ENCODE data around the gene ZNF8.

DNA sequence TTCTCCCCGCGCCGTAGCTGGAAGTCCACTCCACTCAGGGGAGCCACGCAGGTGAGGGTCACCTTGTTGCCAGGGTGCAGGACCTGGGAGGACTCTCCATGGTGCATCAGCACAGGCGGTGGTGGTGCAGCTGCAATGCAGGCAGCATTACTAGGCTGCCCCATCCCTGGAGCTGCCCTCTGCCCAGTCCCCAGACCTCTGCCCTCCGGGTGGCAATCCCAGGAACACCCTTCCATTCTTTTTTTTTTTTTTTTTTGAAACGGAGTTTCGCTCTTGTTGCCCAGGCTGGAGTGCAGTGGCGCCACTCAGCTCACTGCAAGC is 72.8 kb downstream of the ZNF8 start:
- TF ChIP-seq POLR2A (IDR thresholded peaks at IDR 0.05; ENCODE audit: low read depth, low read length) = no peak
- no peak for TF ChIP-seq CTCF (conservative IDR thresholded peaks at IDR 0.05; ENCODE audit: low read depth, low read length)
- no peak for TF ChIP-seq RAD21 (IDR thresholded peaks at IDR 0.05; ENCODE audit: low read length)
- TF ChIP-seq MXI1 (IDR thresholded peaks at IDR 0.05; ENCODE audit: borderline replicate concordance, low read depth, low read length) = no peak
- TF ChIP-seq MAFK (IDR thresholded peaks at IDR 0.05; ENCODE audit: low read depth, low read length) = no peak
